ENCODE data around the gene DNAH10.

- TF ChIP-seq PATZ1 (CRISPR knock-in tag; IDR thresholded peaks at IDR 0.05; ENCODE audit: borderline replicate concordance) (no peak), CSRNP3 (CRISPR knock-in tag; IDR thresholded peaks at IDR 0.05) (no peak), ZFP30 (CRISPR knock-in tag; IDR thresholded peaks at IDR 0.05) (no peak), GLIS3 (CRISPR knock-in tag; IDR thresholded peaks at IDR 0.05) (no peak), TOX (CRISPR knock-in tag; IDR thresholded peaks at IDR 0.05; ENCODE audit: borderline replicate concordance) (no peak)
These were observed 182.6 kb downstream of the DNAH10 start for GRCh38 chr12:123944696-123945095.
